T-helper 2 cell treated with Interferon-gamma antibody and Interleukin-4, amounts not matched to agents 100 ng/mL and 5 ng/mL, for 36 hours (primary cell): ENCODE measurements around the gene EFHB. TPM values are rescaled to one million over a fixed set of nuclear protein-coding genes. Genes with fewer than 3 reads are reported as not detected.
"Not testable (repeated sequence)": the region's sequence is repeated elsewhere in the genome, so short reads cannot be mapped to it uniquely, and the experiment has no call there.

Experiments
- intact Hi-C: fragments of 100-400 bp; cut with micrococcal nuclease; formaldehyde crosslinking; loops from one replicate; pipeline ENCODE4 v1.15.1; 2023
- total RNA-seq: library from RNA; stranded (reverse); gene quantifications from 2 replicates; pipeline ENCODE4 v1.2.3, GENCODE V29; 2022

The EFHB gene
- total RNA-seq, 1 donor from 2014 or later = 0.43 TPM

- intact Hi-C loops = not testable (repeated sequence)
Measured at GRCh38 chr3:19855318-19855717, 78.7 kb downstream of the EFHB start.

- intact Hi-C loops = not testable (repeated sequence)
Measured at GRCh38 chr3:19846609-19847008, 87.4 kb downstream of the EFHB start.

Other genes starting within 250 kb of the EFHB start
- gene RAB5A, start 12.9 kb upstream of the EFHB start, total RNA-seq = 39.6 and 41.8 TPM in 2 replicates
- not detected in 2 replicates for gene PP2D1, start 78.0 kb upstream of the EFHB start, total RNA-seq
- gene KAT2B, start 106.2 kb upstream of the EFHB start, total RNA-seq = 70.2 and 72.9 TPM in 2 replicates